ENCODE results near the gene SLC16A3.

DNA sequence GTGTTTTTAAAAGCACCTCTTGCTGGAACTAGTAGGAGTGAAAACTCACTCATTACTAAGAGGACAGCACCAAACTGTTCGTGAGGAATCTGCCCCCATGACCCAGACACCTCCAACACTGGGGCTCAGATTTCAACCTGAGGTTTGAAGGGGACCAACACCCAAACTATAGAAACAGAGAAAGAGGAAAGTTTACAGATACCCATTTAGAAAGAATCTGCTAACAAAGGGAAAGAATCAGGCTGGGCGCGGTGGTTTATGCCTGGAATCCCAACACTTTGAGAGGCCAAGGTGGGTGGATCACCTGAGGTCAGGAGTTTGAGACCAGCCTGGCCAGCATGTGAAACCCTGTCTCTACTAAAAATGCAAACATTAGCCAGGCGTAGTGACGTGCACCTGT is 48.1 kb downstream of the SLC16A3 start:
- TF ChIP-seq, protein P1, sequence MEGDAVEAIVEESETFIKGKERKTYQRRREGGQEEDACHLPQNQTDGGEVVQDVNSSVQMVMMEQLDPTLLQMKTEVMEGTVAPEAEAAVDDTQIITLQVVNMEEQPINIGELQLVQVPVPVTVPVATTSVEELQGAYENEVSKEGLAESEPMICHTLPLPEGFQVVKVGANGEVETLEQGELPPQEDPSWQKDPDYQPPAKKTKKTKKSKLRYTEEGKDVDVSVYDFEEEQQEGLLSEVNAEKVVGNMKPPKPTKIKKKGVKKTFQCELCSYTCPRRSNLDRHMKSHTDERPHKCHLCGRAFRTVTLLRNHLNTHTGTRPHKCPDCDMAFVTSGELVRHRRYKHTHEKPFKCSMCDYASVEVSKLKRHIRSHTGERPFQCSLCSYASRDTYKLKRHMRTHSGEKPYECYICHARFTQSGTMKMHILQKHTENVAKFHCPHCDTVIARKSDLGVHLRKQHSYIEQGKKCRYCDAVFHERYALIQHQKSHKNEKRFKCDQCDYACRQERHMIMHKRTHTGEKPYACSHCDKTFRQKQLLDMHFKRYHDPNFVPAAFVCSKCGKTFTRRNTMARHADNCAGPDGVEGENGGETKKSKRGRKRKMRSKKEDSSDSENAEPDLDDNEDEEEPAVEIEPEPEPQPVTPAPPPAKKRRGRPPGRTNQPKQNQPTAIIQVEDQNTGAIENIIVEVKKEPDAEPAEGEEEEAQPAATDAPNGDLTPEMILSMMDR (IDR thresholded peaks at IDR 0.05), result no peak
- TF ChIP-seq POLR2A (IDR thresholded peaks at IDR 0.05), result no peak

All from body of pancreas (tissue), 4 donors.